Measurements from ENCODE around the gene P2RY14.
"Not testable (repeated sequence)": the region's sequence is repeated elsewhere in the genome, so short reads cannot be mapped to it uniquely, and the experiment has no call there.

P2RY14 gene

DNA sequence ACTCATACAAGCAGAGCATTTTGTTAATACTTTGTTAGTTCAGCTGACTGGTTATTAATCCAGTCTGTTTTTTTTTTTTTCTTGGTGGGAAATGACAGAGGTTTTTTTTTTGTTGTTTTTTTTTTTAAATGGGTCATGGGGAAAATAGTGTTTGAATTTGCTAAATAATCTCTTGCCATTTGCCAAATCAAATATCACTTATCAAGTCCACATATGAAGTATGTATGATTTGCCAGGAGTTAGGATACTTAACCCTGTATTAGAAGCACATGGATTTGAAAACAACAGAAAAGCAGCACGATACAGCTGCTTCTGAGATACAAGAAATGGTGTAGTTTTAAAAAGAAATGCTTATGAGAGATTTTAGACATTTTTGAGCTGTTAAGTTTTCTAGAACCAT lies 21.6 kb downstream of the P2RY14 start:
- no peak for DNase-seq

DNA sequence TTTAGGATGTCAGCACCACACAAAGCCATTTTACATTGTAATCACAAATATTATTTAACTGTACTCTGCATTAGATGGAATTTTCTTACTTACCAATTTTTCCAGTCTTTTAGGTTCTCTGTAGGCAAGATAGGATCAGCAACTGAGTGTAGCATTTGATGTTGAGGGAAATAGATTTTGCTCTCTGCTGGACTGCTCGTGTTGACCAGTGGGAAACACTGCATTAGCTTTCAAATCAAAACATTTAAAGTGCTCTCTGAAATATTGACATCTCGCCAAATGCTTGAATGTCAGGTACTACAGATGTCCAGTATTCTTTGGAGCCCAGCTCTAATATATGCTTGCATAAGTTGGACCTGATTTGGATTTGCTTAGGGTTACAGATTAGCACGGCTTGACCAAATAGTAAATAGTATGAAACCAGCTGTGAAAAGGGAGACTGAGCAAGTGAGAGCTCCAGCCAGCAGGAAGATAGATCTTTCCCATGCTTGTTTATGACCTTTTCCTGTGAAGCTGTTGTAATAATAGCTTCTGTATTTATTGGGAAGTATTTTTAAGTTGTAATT lies 29.5 kb downstream of the P2RY14 start:
- DNase-seq, result no peak

DNA sequence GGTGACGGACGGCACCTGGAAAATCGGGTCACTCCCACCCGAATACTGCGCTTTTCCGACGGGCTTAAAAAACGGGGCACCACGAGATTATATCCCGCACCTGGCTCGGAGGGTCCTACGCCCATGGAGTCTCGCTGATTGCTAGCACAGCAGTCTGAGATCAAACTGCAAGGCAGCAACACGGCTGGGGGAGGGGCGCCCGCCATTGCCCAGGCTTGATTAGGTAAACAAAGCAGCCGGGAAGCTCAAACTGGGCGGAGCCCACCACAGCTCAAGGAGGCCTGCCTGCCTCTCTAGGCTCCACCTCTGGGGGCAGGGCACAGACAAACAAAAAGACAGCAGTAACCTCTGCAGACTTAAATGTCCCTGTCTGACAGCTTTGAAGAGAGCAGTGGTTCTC lies 36.3 kb downstream of the P2RY14 start:
- not testable (repeated sequence) for DNase-seq

DNA sequence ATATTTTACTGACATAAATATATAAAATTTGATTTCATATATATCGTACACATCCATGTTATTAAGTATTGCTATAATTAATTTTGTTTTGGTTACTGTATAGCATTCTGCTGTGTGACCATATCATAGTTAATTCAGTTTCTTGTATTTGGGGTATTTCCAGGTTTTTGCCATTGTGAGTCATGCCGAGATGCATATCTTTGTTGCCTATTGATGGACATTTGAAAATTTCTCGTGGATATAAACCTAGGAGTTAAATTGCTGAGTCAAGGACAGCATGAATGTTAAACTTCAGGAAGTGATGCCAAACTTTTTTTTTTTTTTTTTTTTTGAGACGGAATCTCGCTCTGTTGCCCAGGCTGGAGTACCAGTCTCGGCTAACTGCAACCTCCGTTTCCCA lies 41.6 kb downstream of the P2RY14 start:
- DNase-seq, result peak; percentile 27

DNA sequence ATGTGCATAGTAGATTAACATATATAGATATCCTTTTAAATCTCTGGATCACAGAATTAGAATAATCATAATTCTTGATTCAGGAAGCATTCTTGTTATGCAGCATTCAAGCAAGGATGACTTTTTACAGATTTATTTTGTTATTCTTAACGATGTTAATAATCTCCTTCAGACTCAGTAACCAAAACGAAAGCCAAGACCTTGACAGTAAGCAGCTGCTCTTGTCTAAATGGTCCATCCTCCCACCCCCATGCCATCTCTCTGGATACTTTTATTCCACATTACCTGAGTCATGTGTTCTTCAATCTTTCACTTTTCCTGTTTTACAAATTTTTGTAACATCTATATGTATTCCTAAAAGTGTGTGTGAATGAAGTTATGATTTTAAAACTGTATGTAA lies 42.0 kb downstream of the P2RY14 start:
- no peak for DNase-seq

DNA sequence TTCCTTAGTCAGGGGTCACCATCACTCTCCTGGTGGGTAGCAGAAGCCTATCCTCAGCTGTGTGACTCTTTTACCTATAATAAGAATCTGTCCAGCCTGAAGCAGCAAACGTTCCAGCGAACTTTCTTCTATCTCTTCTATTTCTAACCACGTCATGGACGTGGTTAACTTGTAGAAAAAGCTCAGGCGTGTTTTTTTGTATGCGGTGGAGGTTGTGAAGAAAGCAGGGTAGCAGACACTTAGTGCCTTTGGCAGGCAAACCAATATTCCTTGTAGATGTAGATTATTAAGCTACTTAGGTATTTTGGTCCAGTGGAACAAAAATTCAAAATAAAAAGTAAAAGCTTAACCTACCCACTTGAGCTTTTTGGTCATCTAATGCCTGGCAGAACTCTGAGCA lies 43.5 kb downstream of the P2RY14 start:
- no peak for DNase-seq

DNA sequence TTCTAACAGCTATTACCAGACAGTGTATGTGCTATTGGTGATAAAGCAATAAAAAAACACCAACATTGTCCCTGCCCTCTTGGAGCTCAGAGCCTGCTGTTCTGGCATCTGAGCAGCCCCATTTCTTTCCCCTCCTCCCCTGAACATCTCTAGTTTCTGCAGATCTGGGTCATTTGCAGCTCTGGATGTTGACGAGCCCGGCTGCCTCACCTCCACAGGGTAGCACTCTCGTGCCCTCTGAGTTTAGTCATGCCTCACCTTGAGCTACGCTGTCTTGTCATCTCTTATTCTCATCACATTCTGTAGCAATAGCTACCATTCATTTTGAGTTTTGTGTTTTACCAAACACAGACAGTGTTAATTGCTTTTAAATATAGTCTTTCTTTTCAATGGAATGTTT lies 45.4 kb downstream of the P2RY14 start:
- DNase-seq, result no peak

DNA sequence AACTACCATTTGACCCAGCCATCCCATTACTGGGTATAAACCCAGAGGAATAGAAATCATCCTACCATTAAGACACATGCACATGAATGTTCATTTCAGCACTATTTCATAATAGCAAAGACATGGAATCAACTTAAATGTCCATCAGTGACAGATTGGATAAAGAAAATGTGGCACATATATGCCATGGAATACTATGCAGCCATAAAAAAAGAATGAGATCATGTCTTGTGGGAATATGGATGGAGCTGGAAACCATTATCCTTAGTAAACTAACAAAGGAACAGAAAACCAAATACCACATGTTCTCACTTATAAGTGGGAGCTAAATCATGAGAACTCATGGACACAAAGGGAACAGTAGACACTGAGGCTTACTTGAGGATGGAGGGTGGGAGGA lies 45.9 kb downstream of the P2RY14 start:
- DNase-seq, result not testable (repeated sequence)

DNA sequence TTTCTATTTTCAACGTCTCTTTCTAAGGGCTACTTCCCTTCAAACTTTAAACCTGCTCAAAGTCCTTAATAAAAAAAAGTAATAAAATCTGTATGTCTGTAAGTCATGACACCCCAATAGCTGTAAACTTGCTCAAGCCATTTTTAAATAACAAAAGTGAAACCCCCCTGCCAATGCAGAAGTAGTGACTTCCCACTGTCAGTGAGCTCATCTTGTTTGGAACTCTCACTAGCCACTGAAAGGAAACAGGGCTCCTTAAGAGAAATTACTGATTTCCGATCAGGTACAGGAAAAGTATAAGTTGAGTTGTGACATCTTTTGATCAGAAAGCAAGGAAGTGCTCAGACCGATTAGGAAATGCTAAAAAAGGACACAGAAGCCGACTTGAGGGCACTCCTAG lies 47.7 kb downstream of the P2RY14 start:
- no peak for DNase-seq

DNA sequence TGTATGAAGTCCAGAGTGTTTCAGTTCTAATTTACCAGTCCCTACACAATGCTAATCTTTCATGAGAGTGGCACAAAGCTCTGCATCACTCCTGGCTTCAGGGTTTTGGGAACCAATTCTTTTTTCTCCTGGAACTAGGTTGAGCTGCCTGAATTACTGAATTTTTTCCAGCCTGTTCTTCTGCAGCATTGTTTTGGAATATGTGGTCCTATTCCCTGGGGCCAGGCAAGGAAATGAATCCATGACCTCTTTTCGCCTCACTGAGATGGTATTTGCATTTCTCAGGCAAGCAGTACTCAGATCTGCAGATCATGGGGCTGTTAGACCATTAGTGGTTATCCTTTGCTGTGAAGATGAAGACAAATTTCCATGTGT lies 49.7 kb downstream of the P2RY14 start:
- DNase-seq, result peak; percentile 84

DNA sequence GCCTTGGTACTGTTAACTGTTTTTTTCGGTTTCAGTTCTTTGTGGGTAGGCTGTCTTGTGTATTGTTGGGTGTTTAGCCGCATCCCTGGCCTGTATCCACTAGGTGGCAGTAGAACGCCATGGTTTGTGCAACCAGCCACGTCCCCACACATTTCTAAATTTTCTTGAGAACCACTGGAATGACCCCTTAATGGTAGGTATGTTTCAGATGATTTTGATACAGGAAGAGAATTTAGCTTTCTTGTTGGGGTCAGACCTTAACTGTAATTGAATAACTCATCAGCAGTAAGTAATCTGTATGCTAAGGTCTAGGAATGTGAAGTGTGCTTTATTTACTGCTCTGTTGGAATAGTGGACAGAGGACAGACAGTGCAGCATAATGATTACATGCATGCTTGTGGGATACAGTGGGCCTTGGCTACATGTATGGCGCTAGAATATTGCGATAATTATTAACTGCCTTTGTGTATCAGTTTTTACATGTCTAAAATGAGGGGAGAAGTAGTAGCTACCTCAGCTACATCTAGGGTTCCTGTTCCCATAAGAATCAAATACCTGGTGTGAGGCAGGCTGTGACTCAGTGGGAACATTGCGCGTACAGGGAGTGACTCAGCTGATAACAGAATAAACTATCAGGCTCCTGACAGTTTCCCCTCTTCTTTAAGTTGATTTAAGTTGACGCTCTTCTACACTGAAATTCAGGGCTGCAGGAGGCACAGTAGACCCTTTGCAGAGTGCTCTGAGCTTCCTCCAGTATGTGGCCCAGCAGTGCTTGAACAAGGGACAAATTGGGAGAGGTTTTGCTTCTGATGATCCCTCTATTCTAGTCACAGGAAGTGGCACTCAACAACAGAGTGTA lies 50.3 kb downstream of the P2RY14 start:
- DNase-seq, result peak; percentile 88

DNA sequence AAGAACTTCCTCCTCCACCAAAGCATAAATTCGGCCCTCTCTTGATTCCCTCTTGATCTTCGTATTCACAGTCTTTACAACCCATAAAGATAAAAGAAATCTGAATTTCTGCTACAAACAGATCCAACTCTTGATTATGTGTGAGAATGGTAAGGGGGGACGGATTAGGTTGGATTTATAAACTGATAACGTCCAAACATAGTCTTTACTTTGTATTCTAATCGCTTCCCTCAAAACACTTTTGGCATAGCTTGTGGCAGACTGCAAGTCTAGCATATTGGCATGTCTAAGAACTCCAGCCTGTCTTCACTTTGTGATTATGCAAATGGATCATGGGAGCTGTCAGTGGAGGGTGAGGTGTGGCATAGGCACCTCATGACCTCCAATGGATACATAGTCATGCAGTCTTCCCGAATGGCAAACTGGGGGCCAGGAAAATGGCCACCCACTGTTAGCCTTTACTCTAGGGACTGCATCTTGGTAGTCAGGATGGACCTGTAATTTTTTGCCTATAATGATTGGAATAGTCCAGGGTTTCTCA lies 51.0 kb downstream of the P2RY14 start:
- no peak for DNase-seq

DNA sequence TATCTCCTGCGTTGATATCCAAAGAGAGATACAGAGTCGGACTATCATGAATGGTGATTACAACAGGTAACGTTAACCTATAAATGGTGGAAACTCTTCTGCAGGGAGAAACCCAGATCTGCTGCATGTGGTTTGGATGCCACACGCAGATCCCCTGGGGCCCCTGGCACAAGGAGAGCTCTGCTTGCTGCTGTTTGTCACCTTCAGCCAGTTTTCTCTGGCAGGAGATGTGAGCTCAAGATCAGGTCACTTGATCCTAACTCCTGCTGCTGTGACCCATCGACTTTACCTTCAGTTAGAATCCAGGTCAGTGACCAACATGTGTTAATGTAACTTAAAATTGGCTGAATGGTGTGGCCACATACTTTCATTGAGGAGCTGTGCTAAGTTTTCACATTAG lies 51.5 kb downstream of the P2RY14 start:
- DNase-seq, result no peak

DNA sequence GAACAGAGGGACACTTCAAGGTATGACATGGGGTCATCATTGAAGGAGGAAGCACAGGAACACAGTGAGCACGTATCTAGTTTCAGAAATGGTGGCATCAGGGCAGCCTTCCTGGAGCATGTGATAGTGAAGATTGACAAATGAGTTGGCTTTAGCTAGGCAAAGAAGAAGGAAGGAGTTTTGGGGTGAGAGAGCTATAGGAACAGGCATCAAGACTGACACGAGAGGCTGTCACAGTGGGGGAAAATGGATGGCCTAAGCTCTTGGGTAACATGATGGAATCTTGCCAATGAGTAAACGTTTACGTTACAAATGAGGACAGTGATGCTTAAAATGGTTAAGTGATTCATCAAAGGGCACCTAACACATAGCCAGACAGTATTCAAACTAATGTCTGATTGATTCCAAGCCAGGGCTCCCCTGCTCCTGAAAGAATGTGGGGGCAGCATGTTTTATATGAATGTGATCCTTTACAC lies 52.2 kb downstream of the P2RY14 start:
- peak; percentile 95 for DNase-seq

DNA sequence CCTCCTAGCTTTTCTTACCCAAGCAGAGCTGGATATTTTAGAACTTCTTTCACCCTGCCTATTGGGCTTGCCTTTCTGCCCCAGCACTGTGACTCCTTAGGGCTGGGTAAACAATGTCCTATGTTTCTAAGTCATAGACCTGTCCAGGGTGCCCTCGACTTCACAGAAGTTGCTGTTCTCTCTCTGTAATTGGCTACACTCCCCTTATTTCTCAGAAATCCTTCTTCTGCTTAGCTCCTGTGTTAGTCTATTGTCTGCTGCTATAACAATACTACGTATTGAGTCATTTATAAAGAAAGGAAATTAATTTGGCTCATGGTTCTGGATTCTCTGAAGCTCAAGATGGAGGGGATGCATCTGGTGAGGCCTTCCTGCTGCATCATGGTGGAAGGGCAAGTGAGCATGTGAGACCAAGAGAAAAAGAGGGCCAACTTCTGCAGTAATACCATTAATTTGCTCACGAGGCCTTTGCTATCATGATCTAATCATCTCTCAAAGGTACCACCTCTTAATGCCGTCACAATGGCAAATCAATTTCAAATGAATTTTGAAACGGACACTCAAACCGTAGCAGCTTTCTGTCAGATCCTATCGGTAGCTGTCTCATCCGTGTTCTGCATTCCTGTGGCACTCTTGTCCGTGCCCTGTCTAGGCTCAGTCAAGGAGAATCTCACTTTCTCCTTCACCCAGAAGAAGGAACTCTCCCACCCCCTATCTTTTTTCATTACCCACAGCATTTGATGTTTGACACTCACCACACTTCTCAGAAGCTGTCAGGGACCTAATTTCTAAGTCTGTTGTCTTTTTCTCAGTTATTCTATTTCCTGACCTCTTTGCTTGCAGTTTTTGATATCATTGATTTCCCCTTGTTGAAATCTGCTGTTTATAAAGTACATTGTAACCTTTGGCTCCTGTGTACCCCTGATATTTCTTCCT lies 53.0 kb downstream of the P2RY14 start:
- no peak for DNase-seq

DNA sequence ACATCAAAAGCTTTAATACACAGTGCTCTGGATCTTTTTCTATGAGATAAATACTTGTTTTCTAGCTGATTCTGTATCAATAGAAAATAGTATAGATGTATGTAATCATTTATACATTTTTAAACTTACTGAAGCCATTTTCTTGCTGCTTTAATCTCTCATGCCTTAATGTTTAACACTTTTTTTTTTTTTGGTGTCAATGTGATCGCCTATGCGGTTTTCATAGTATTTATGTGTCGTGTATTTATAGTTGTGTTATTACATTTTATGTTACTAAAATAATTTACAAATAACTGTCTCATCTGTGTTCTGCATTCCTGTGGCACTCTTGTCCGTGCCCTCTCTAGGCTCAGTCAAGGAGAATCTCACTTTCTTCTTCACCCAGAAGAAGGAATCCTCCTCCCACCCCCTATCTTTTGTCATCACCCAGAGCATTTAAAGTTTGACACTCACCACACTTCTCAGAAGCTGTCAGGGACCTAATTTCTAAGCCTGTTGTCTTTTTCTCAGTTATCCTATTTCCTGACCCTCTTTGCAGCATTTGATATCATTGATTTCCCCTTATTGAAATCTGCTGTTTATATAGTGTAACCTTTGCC lies 54.0 kb downstream of the P2RY14 start:
- DNase-seq, result peak; percentile 54

DNA sequence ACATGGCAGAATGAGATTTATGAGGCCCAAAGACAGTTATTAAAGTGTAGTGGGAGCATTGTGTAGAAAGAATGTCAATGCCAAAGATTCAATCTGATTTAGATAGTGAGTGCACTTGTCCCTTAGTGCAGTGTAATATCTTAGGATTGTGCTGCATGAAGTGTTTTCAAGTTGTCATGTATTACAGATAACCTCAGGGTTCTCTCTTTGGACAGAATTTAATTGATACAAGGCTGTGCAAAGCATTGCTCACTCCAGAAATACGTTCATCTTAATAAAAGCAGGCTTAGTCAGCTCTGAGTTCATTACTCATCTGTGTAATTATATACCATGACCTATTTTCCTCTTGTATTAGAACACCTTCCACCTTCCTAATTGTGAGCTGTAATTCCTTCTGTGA lies 59.3 kb downstream of the P2RY14 start:
- peak; percentile 92 for DNase-seq

DNA sequence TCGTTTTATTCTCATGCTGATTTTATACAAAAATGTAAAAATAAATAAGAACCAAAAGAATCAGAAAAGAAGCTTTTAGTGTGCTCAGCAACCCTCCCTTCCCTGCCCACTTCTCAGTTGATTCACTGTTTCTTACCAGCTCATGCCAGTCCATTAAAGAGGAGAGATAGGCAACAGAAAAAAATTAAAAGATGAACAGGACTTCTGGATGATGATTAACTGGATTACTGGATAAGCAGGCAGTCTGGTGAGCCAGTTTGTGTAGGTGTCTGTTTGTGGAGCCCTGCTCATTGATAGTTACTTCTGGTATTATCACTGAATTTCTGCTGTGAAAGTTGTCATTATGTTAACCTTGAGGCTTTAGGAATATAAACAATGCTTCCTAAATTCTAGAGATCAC lies 60.2 kb downstream of the P2RY14 start:
- DNase-seq, result no peak

DNA sequence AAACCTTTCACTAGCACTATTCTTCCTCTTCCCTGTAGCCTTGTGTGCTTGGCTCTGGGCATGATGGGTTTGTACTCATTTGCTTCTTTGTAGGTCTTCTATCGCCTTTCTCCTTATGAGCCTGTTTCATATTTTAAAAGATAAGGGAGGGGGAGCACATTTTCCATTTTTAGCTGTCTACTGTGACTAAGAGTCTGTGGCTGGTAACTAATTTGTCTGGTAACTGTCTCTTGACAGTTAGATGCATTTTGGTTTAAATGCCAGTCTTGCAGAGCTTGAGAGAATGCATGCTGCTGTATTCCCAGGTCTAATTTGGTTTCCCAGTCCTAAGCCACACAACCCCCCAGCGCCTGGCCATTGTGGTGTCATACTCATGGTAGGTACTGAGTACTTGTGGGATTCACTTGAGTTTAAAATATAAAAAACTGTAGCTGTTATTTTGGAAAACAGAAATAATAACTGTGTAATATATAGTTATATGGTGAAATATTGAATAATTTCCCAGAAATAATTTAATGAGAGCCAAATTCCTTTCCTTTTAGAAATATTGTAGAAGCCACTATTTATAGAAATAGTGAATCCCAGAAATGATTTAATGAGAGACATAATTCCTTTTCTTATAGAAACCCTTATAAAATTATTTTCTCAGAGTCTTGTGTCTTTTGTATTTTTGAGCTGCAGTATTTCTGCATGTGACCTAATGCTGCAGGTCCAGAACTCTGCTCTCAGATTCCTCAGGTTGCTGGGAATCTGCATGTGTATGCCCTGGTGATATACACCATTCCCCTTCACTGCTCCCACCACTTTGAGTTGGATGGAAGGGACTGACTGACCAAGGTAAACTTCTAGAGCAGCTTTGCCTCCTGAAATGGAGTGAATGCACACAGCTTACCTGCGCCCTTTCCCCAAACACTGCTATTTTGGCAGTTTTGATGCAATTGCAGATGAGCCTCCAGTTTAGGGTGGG lies 61.4 kb downstream of the P2RY14 start:
- peak; percentile 82 for DNase-seq

DNA sequence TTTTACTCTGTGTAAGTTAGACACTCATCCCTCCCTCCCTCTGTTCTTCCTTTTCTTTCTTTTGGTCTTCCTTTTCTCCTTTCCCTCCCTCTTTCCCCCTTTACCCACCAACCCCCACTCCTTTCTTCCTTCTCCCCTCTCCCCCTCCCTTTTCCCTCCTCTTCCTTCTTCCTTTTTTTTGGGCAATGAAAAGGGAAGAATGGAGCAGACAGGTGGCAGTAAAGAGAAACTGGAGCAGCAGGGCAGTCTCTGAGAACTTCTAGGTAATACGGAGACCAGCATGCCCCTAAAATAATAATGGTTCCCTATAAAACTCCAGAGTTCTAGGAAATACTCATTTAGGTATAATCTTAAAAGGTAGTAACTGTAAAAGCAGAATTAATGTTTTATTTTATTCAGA lies 63.9 kb downstream of the P2RY14 start:
- DNase-seq, result no peak

DNA sequence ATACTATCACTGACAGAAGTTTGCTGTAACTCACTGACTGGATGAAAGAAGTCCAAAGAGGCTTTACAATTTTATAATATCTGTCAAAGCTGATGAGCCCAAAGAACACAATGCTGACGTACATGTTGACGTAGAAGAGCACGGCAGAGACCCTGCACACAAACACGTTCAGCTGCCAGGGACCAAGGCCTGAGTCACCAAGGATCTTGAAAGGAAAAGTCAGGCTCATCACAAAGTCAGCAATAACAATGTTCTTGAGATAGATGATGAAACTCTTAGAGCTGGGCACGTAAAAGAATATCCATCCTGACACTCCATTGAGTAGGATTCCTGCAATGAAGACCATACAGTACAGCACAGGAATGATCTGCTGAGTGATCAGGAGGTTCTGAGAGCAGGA lies 64.5 kb downstream of the P2RY14 start:
- DNase-seq, result no peak

DNA sequence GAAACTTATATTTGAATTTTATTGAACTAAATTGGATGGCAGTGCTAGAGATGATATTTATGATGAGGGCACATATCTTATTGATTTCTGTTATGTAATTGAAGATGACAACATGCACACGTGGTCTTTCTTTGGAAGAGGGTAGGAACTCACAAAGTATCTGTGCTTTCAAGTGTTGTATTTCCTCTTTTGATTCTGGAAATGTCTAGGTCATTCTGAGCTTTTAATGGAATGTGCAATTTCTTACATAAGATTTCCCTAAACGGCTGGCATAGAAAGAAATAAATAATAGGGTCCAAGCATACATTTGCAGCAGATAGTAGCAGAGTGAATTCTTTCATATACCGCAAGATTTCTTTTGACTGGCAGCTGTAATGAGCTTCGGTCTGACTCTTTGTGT lies 65.2 kb downstream of the P2RY14 start:
- no peak for DNase-seq

All from fibroblast of skin of right quadriceps (primary cell).